SK-N-SH (cell line): ENCODE data around the gene JMJD6.
A peak's percentile ranks its signal among the peaks of the same experiment; 100 is the strongest.

Experiments
- POLR2AphosphoS5 ChIP-seq: IDR thresholded peaks from 2 replicates; pipeline ENCODE4 v1.6.1; 2012; ENCODE audit warnings: low read depth, low read length
- RCOR1 ChIP-seq: fragments of 150-350 bp; IDR thresholded peaks from 2 replicates; pipeline ENCODE4 v1.6.1; 2017; ENCODE audit warnings: antibody characterized with exemption, low read length
- TAF1 ChIP-seq: IDR thresholded peaks from 2 replicates; pipeline ENCODE4 v1.6.1; 2012; ENCODE audit warnings: low read depth, mild to moderate bottlenecking, low read length, moderate library complexity, borderline replicate concordance
- TF ChIP-seq, protein P1 (sequence below): fragments of 200-600 bp; sonication (generic); IDR thresholded peaks from 2 replicates; pipeline ENCODE4 v1.6.1; 2017; ENCODE audit warnings: antibody characterized with exemption, mild to moderate bottlenecking, moderate library complexity
- TF ChIP-seq, protein P2 (sequence below): IDR thresholded peaks from 2 replicates; pipeline ENCODE4 v1.4.0; 2012; ENCODE audit warnings: low read depth, borderline replicate concordance

DNA sequence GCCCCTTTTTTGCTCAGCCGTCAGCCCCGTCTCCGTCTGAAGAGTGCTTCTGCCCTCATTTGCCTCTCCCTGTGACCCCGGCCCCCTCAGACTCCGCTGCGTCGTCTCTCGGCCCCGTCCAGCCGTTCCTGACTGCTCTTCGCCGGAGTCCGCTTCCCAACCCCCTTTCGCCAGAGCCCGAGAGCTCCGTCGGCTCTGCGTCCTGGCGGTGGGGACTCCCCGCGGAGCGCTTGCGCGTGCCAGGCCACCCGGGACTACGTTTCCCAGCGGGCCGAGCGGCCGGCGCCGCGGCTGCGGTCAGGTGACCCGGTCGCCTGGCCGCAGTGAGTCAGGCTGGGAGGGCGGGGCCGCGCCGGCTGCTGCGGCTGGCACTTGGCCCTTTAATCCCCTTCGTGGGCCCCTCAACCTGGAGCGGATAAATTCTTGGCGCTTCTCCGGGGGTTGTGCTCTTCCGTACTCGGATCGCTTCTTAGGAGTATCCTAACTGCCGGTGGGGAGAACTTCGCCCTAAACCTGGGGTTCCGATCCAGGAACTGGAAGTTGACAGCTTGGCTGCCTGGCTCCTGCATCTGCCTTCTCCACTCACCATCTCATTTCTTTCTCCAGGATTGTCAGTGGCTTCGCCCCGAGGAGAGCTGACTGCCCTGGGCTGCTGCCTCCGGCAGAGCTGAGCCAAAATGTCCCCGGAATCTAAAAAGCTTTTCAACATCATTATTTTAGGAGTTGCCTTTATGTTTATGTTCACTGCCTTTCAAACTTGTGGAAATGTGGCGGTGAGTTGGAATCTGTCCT, 11.5 kb upstream of the JMJD6 start, which contains the start of gene MFSD11:
- TF ChIP-seq, protein P1, sequence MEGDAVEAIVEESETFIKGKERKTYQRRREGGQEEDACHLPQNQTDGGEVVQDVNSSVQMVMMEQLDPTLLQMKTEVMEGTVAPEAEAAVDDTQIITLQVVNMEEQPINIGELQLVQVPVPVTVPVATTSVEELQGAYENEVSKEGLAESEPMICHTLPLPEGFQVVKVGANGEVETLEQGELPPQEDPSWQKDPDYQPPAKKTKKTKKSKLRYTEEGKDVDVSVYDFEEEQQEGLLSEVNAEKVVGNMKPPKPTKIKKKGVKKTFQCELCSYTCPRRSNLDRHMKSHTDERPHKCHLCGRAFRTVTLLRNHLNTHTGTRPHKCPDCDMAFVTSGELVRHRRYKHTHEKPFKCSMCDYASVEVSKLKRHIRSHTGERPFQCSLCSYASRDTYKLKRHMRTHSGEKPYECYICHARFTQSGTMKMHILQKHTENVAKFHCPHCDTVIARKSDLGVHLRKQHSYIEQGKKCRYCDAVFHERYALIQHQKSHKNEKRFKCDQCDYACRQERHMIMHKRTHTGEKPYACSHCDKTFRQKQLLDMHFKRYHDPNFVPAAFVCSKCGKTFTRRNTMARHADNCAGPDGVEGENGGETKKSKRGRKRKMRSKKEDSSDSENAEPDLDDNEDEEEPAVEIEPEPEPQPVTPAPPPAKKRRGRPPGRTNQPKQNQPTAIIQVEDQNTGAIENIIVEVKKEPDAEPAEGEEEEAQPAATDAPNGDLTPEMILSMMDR: no peak
- TF ChIP-seq POLR2AphosphoS5 (peak; percentile 32; the same call in 1 of the 2 replicates), TAF1 (peak; percentile 22; the same call in 1 of the 2 replicates), RCOR1 (no peak)
- TF ChIP-seq, protein P2, sequence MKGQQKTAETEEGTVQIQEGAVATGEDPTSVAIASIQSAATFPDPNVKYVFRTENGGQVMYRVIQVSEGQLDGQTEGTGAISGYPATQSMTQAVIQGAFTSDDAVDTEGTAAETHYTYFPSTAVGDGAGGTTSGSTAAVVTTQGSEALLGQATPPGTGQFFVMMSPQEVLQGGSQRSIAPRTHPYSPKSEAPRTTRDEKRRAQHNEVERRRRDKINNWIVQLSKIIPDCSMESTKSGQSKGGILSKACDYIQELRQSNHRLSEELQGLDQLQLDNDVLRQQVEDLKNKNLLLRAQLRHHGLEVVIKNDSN: peak; percentile 98
